HG02981 (cell line): ENCODE results near the gene NOX4.
"Not testable (repeated sequence)": the region's sequence is repeated elsewhere in the genome, so short reads cannot be mapped to it uniquely, and the experiment has no call there.

Experiments
- ATAC-seq: cut with Tn5 transposase; IDR thresholded peaks from one replicate; pipeline ENCODE4 v1.9.1; 2021; ENCODE audit warnings: mild to moderate bottlenecking, moderate library complexity; ENCODE audit not compliant: unreplicated experiment

The NOX4 gene

GRCh38 chr11:89387501-89387900 is 103.7 kb downstream of the NOX4 start:
- not testable (repeated sequence) for ATAC-seq

GRCh38 chr11:89382986-89383385 is 108.2 kb downstream of the NOX4 start:
- ATAC-seq = not testable (repeated sequence)

GRCh38 chr11:89381094-89381493 is 110.1 kb downstream of the NOX4 start:
- no peak for ATAC-seq

- ATAC-seq = not testable (repeated sequence)
Measured at GRCh38 chr11:89379976-89380771, 111.0 kb downstream of the NOX4 start.

- not testable (repeated sequence) for ATAC-seq
Measured at GRCh38 chr11:89378986-89379385, 112.2 kb downstream of the NOX4 start.

- not testable (repeated sequence) for ATAC-seq
Measured at GRCh38 chr11:89369356-89369755, 121.8 kb downstream of the NOX4 start.

- not testable (repeated sequence) for ATAC-seq
Measured at GRCh38 chr11:89364856-89365255, 126.3 kb downstream of the NOX4 start.

GRCh38 chr11:89361734-89362133 is 129.4 kb downstream of the NOX4 start:
- ATAC-seq = no peak

GRCh38 chr11:89359208-89359607 is 132.0 kb downstream of the NOX4 start:
- not testable (repeated sequence) for ATAC-seq

- ATAC-seq = no peak
Measured at GRCh38 chr11:89358761-89359160, 132.4 kb downstream of the NOX4 start.

- ATAC-seq = no peak
Measured at GRCh38 chr11:89355646-89356045, 135.5 kb downstream of the NOX4 start.

GRCh38 chr11:89354513-89354912 is 136.7 kb downstream of the NOX4 start:
- ATAC-seq = not testable (repeated sequence)

GRCh38 chr11:89347071-89347470 is 144.1 kb downstream of the NOX4 start:
- ATAC-seq = no peak

GRCh38 chr11:89346601-89347000 is 144.6 kb downstream of the NOX4 start:
- ATAC-seq = no peak

GRCh38 chr11:89342880-89343572 is 148.1 kb downstream of the NOX4 start:
- ATAC-seq = not testable (repeated sequence)

GRCh38 chr11:89340450-89340849 is 150.7 kb downstream of the NOX4 start:
- ATAC-seq = not testable (repeated sequence)

GRCh38 chr11:89338073-89338472 is 153.1 kb downstream of the NOX4 start:
- ATAC-seq = not testable (repeated sequence)

GRCh38 chr11:89337100-89337650 is 154.0 kb downstream of the NOX4 start:
- ATAC-seq = not testable (repeated sequence)

GRCh38 chr11:89333704-89334103 is 157.5 kb downstream of the NOX4 start:
- not testable (repeated sequence) for ATAC-seq

- not testable (repeated sequence) for ATAC-seq
Measured at GRCh38 chr11:89331940-89332339, 159.2 kb downstream of the NOX4 start.

- ATAC-seq = no peak
Measured at GRCh38 chr11:89327885-89328284, 163.3 kb downstream of the NOX4 start.

GRCh38 chr11:89321401-89321800 is 169.8 kb downstream of the NOX4 start:
- no peak for ATAC-seq
